Lung microvascular endothelial cell (primary cell): Measurements from ENCODE around the gene ZSCAN9. TPM values are rescaled to one million over a fixed set of nuclear protein-coding genes. Genes with fewer than 3 reads are reported as not detected.

Experiments used
- DNase-seq, 2 donors: peaks; one replicate each; pipeline versions ENCODE4 v3.0.0 to v3.0.0-alpha.2; 2010; ENCODE audit warnings: low read depth in 2 of 2
- total RNA-seq: library from RNA; depleted of rRNA; stranded (reverse); fragments of >200 nt; gene quantifications from 2 replicates; pipeline ENCODE4 v1.2.1, GENCODE V29; 2014

ZSCAN9 gene
- total RNA-seq, 1 donor from 2014 or later = 10.1 TPM

DNA sequence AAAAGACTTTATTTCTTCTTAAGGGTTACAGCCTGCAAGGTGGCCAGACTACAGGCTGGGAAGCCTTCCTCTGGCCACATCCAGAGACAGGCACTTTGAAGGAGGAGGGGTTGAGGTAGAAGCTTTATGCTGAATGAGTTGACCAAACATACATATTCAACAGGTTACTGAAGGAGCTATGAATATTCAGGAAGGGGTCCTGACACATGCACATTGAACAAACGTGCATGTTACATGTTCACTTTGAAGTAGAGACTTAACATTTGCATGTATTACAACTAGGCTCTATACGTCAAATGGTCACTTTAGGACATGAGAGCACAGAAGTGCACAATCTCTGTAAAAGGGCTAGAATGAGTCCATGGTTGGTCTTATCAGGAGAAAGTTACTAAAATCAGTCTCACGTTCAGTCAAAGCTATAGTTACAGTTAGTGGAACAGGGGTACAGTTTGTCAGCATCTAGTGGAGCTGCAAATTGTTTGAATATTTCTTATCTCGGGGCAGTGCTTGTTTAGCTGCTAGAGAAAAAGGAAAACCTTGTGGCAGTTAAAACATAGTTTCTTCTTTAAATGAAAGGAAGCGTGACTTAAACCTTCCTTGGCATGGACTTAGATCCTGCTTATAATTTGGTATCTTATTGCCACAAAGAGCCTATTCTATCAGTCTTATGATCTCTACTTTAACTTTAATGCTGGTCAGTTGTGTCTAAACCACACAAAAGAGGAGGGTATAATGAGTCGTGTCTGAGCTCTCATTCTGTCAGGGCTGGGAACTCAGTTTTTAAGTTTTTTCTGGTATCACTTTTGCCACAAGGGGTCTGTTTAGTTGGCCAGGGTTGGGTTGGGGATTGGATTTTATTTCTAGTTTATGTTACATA, 4.6 kb upstream of the ZSCAN9 start:
- DNase-seq = no peak

DNA sequence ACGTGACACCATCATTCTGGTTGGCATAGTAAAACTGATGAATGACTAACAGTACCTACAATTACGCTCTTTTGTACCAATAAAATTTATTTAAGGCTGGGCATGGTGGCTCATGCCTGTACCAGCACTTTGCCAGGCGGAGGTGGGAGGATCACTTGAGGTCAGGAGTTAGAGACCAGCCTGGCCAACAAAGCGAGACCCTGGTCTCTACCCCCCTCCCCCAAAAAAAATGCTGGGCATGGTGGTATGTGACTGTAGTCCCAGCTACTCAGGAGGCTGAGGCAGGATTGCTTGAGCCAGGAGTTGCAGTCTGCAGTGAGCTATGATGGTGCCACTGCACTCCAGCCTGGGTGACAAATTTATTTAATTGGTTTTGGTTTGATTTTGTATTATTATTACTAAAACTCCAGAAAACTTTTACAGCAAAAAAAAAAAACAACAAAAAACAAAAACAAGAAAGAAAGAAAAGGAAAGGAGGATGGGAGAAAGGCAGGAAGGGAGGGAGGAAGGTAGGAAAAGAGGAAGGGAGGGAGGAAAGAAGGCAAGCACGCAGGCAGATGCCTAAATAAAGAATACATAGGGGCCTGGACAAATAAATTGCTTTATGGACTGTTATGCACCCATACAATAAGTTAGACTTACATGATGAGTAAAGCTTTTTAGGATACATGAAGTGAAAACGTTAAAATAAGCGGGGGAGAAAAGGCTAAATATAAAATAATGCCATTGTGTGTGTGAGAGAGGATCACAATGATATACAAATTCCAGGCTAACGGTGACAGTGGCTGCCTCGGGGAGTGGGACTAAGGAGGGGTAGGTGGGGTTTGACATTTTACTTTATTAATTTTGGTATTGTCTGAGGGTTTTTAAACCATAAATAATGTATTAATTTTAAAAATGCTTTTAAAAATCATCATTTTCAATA, 682 bp upstream of the ZSCAN9 start:
- DNase-seq = no peak

GRCh38 chr6:28226460-28226859, 1.4 kb downstream of the ZSCAN9 start:
- DNase-seq = no peak

DNA sequence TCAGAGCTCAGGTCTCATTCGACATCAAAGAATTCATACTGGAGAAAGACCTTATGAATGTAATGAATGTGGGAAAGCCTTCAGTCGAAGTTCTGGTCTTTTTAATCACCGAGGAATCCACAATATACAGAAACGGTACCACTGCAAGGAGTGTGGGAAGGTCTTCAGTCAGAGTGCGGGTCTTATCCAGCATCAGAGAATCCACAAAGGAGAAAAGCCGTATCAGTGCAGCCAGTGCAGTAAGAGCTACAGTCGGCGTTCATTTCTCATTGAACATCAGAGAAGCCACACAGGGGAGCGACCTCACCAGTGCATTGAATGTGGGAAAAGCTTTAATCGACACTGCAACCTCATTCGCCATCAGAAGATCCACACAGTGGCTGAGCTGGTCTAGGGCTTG, 7.7 kb downstream of the ZSCAN9 start:
- no peak for DNase-seq

GRCh38 chr6:28235912-28236452, 10.9 kb downstream of the ZSCAN9 start:
- DNase-seq = no peak

- DNase-seq = no peak
Observed at GRCh38 chr6:28239636-28240035, 14.6 kb downstream of the ZSCAN9 start.

- DNase-seq = no peak
Observed at GRCh38 chr6:28240471-28240870, 15.4 kb downstream of the ZSCAN9 start.

GRCh38 chr6:28243946-28244345, 18.9 kb downstream of the ZSCAN9 start:
- DNase-seq = no peak

GRCh38 chr6:28245206-28245941, 20.3 kb downstream of the ZSCAN9 start:
- no peak for DNase-seq

- no peak for DNase-seq
Observed at GRCh38 chr6:28248916-28249315, 23.8 kb downstream of the ZSCAN9 start.

DNA sequence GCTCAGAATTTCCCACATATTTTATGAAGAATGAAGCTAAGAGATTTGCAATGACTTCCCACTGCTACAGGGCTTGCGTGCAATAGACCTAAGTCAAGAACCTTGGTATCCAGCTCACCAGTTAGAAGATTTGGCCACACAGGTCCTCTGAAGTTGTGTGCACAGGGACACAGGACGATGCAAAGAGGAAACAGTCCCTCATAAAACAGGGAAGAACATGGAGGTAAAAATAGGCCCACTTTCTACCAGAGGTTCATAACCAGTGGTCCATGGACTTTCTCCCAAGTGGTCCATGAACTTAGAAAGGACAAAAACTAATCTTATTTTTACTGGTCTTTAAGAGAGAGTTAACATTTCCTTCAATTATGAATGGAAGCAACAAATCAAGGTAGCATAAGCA, 25.7 kb downstream of the ZSCAN9 start:
- DNase-seq = no peak

DNA sequence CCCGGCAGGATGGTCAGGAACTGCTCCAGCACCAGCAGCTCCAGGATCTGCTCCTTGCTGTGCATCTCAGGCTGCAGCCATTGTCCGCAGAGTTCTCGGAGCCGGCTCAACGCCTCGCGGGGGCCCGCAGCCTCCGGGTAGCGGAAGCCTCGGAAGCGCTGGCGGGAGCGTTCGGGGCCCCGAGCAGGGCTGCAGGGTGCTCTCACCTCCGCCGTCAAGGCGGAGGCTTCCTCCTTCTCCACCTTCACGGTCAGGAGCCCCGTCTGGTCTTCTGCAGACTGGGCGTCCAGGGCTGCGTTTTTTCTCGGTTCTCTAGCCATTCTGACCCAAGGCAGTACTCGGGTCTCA, 26.6 kb downstream of the ZSCAN9 start:
- peak; percentile 5 to 47 for DNase-seq

DNA sequence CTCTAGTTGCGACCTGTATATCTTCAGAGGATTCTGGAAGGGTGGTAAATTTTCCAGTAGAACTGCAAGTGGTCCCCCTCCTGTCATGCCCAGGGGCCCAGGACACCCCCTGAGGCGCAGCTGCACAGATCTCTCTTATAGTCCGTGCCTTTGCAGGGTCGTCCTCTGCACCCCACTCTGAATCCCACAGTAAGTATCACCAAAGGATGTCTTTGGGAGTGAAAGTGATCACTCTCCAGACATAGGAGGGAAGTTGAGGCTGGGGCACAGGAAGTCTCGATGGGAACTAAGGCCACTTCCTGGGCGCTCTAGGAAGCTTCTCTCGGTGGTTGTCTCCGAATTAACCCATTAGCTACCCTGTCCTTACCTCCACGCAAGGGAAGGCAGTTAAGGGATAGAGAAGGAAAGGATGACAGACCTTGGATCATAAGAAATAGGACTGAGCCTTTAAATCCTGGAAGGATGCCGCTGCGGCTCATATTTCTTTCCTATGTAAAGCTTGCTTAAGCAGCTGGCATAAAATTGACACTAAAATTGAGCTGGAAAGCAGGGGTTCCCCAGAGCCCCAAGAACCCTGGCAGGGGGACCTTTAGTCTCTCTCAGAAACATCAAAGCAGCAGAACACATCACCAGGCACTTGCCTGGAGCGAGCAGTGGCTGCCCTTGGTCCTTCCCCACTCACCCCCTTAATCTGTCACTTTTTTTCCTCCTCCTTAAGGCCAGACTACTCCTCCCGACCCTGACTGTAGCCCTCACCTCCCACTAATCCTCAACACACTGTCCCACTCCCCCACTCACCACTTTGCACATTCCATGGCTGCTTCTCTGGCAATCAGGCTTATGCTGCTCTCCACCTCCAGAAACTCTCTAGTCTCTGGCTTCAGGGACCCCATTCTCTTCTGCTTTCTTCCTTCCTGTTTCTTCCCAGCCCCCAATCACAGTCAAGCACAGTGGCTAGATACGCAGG, 27.2 kb downstream of the ZSCAN9 start, which contains the start of gene ZKSCAN4:
Gene ZKSCAN4, minus strand, starts transcription at position 261 of the 967 bp plus-strand sequence. CDS start 289 bp downstream, outside the sequence.
- DNase-seq = peak; percentile 77 to 92

GRCh38 chr6:28254121-28254519, 29.0 kb downstream of the ZSCAN9 start:
- no peak for DNase-seq

- DNase-seq = no peak
Observed at GRCh38 chr6:28257042-28257441, 32.0 kb downstream of the ZSCAN9 start.

- peak; percentile 50 to 72 for DNase-seq
Observed at GRCh38 chr6:28258877-28259777, 34.1 kb downstream of the ZSCAN9 start, which contains the start of gene NKAPL. Gene NKAPL (plus strand): TSS chr6:28259297. CDS start chr6:28259372, 75 bp downstream.

GRCh38 chr6:28263922-28264321, 38.8 kb downstream of the ZSCAN9 start:
- DNase-seq = no peak

- DNase-seq = no peak
Observed at GRCh38 chr6:28264834-28265401, 39.8 kb downstream of the ZSCAN9 start.

DNA sequence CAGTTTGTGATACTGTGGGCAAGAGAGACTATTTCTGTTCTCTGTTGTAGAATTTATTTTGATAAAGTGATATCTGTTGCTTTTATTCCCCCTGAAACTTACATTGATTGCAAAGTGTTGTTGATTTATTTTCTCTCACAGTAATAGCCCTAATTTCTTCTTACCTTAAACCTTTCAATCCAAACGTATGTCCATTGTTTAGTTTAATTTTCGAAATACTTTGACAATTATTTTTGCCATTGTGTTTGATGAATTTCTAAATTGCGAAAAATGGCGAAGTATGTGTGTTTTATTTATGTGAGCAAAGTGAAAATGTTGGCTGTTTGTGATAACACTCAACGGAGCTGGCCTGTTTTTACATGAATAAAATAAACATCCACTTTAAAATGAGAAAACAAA, 41.5 kb downstream of the ZSCAN9 start:
- DNase-seq = no peak
